DND-41 (cell line): ENCODE data around the gene LYL1.

Source experiments
- CTCF ChIP-seq: IDR thresholded peaks from 2 replicates; pipeline ENCODE4 v1.5.1; 2012; ENCODE audit warnings: borderline replicate concordance, low read length, moderate library complexity, mild to moderate bottlenecking; ENCODE audit not compliant: poor library complexity, severe bottlenecking; ENCODE audit errors: extremely low read depth
- EZH2 ChIP-seq: IDR thresholded peaks from 3 replicates; pipeline ENCODE4 v1.6.1; 2012; ENCODE audit warnings: borderline replicate concordance, low read depth, mild to moderate bottlenecking, moderate library complexity, low read length, inconsistent platforms; ENCODE audit not compliant: severe bottlenecking

DNA sequence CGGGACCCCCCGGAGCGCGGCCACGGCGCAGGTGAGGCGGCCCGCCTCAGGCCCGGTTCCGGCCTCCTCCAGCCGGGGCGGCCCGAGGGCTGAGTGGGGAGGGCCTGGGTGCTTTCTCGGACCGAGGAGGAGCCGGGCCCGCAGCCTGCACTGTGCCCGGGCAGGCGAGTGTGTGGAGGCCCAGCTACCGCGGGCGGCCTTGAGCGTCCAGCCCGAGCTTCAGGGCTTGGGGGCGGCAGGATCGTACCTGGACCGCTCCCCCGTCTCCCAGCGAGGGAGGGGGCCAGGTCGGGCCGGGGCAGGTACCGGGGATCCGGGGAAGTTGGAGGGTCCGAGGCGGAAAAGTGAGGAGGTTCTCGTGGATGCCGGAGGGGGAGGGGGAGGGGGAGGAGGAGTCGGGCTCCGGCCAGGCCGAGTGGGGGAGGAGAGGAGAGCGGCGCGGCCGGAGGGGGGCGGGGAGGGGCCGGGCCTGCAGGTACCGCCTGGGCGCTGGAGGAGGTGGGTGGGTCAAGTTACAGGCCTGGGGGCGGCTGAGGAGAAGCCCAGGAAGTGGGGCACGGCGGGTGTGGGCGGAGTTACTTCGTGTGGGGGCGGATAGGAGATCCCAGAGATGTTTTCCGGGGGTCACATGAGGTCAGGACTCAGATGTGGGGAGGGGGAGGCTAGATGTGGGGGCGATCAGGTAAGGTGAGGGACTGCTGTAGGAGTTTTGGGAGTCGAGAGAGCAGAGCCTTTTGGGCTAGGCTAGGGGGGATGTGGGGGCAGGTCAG, 16.0 kb upstream of the LYL1 start:
- no peak for TF ChIP-seq EZH2
- no peak for TF ChIP-seq CTCF
